Kidney epithelial cell (primary cell): ENCODE measurements around the gene HOXB4. TPM values are rescaled to one million over a fixed set of nuclear protein-coding genes. Genes with fewer than 3 reads are reported as not detected.

ENCODE experiments used
- DNase-seq: peaks from one replicate; pipeline ENCODE4 v3.0.0-alpha.2; 2010; ENCODE audit warnings: low read depth
- H3K27me3 ChIP-seq: 2 replicates; pipeline ENCODE4 v1.6.0; 2011; ENCODE audit warnings: low read length; ENCODE audit not compliant: control insufficient read depth, insufficient read depth
- H3K36me3 ChIP-seq: 2 replicates; pipeline ENCODE4 v1.5.1; 2011; ENCODE audit warnings: low read length; ENCODE audit not compliant: control insufficient read depth, insufficient read depth
- H3K4me3 ChIP-seq: 2 replicates; pipeline ENCODE4 v1.5.1; 2011; ENCODE audit warnings: low read depth, mild to moderate bottlenecking, control low read depth, low read length
- CTCF ChIP-seq: IDR thresholded peaks from 2 replicates; pipeline ENCODE4 v1.5.1; 2011; ENCODE audit warnings: mild to moderate bottlenecking, moderate library complexity, low read length, control low read depth, inconsistent platforms; ENCODE audit not compliant: insufficient read depth, poor library complexity, severe bottlenecking
- total RNA-seq: library from RNA; depleted of rRNA; stranded (reverse); fragments of >200 nt; gene quantifications from 2 replicates; pipeline ENCODE4 v1.2.3, GENCODE V29; 2015

Gene HOXB4
- total RNA-seq, 1 donor from 2014 or later = 3.6 TPM

GRCh38 chr17:48576479-48577309, 1.5 kb downstream of the HOXB4 start:
- Histone ChIP-seq H3K36me3 (peaks cover 3% of the 10 kb centered on the region), H3K27me3 (no peaks in the 10 kb centered on the region), H3K4me3 (peak overlapping the region; percentile 68)
- DNase-seq = no peak
- TF ChIP-seq CTCF = no peak

- Histone ChIP-seq H3K27me3 (no peaks in the 10 kb centered on the region), H3K4me3 (peak overlapping the region; percentile 68), H3K36me3 (peaks cover 3% of the 10 kb centered on the region)
- TF ChIP-seq CTCF = no peak
- DNase-seq = no peak
These were observed 2.3 kb downstream of the HOXB4 start for GRCh38 chr17:48575673-48576478.

- peaks cover 3% of the 10 kb centered on the region for H3K36me3 ChIP-seq
- no peaks in the 10 kb centered on the region for H3K27me3 ChIP-seq
- peak overlapping the region; percentile 27 for H3K4me3 ChIP-seq
- TF ChIP-seq CTCF = no peak
- DNase-seq = no peak
These were observed 3.0 kb downstream of the HOXB4 start for GRCh38 chr17:48575066-48575582.

- no peak for DNase-seq
- Histone ChIP-seq H3K4me3 (peak overlapping the region; percentile 27), H3K27me3 (no peaks in the 10 kb centered on the region), H3K36me3 (peaks cover 3% of the 10 kb centered on the region)
- no peak for TF ChIP-seq CTCF
These were observed 3.6 kb downstream of the HOXB4 start for GRCh38 chr17:48574505-48575065.

- no peak for DNase-seq
- TF ChIP-seq CTCF = no peak
- Histone ChIP-seq H3K36me3 (no peaks in the 10 kb centered on the region), H3K4me3 (peak overlapping the region; percentile 26), H3K27me3 (no peaks in the 10 kb centered on the region)
These were observed 6.2 kb downstream of the HOXB4 start for GRCh38 chr17:48571826-48572417.
